Nephron (organoid): Measurements from ENCODE around the gene OAS3.

Experiments
- H3K27ac Mint-ChIP-seq, 3 experiments: 2 replicates each; pipeline ENCODE4 v1.8.0; 2020; ENCODE audit warnings: mixed read lengths in 3 of 3, mild to moderate bottlenecking in 2 of 3, moderate library complexity in 1 of 3
- H3K27me3 Mint-ChIP-seq: 2 replicates; pipeline ENCODE4 v1.8.0; 2021; ENCODE audit warnings: low read depth, mild to moderate bottlenecking, moderate library complexity, mixed read lengths
- H3K36me3 Mint-ChIP-seq: 2 replicates; pipeline ENCODE4 v1.8.0; 2020; ENCODE audit warnings: low read depth, mixed read lengths
- H3K4me1 Mint-ChIP-seq: 2 replicates; pipeline ENCODE4 v1.8.0; 2020; ENCODE audit warnings: mixed read lengths
- H3K4me3 Mint-ChIP-seq, 3 experiments: 2 replicates each; pipeline ENCODE4 v1.8.0; 2020; ENCODE audit warnings: mild to moderate bottlenecking in 3 of 3, mixed read lengths in 3 of 3, moderate library complexity in 2 of 3
- H3K9me3 Mint-ChIP-seq: 2 replicates; pipeline ENCODE4 v1.8.0; 2020; ENCODE audit warnings: mixed read lengths
- CTCF ChIP-seq, 3 experiments: fragments of 200-600 bp; sonication (generic); IDR thresholded peaks; one replicate each; pipeline ENCODE4 v1.5.0; 2021; ENCODE audit warnings: antibody characterized with exemption in 3 of 3; ENCODE audit not compliant: unreplicated experiment in 3 of 3

The OAS3 gene

GRCh38 chr12:112936927-112937326 lies 1.3 kb upstream of the OAS3 start:
- H3K4me3 Mint-ChIP-seq, result peak overlapping the region; percentile 12 to 54 (median 40)
- no peak overlapping the region for H3K27ac Mint-ChIP-seq
- no peaks in the 10 kb centered on the region for H3K4me1 Mint-ChIP-seq
- H3K9me3 Mint-ChIP-seq, result peaks cover 3% of the 10 kb centered on the region
- H3K27me3 Mint-ChIP-seq, result peaks cover 39% of the 10 kb centered on the region
- H3K36me3 Mint-ChIP-seq, result no peaks in the 10 kb centered on the region
- TF ChIP-seq CTCF (IDR thresholded peaks at IDR 0.05; ENCODE audit: unreplicated experiment in 3 of 3), result no peak

GRCh38 chr12:112938751-112939150 lies 477 bp downstream of the OAS3 start:
- H3K4me1 Mint-ChIP-seq, result no peaks in the 10 kb centered on the region
- peaks cover 3% of the 10 kb centered on the region for H3K9me3 Mint-ChIP-seq
- H3K27ac Mint-ChIP-seq, result no peak overlapping the region
- TF ChIP-seq CTCF (IDR thresholded peaks at IDR 0.05; ENCODE audit: unreplicated experiment in 3 of 3), result no peak
- peaks cover 32% of the 10 kb centered on the region for H3K27me3 Mint-ChIP-seq
- H3K4me3 Mint-ChIP-seq, result peak overlapping the region; percentile 77 to 86 (median 85)
- H3K36me3 Mint-ChIP-seq, result no peaks in the 10 kb centered on the region

- no peak for TF ChIP-seq CTCF (IDR thresholded peaks at IDR 0.05; ENCODE audit: unreplicated experiment in 3 of 3)
- no peaks in the 10 kb centered on the region for H3K4me1 Mint-ChIP-seq
- no peak overlapping the region for H3K27ac Mint-ChIP-seq
- H3K36me3 Mint-ChIP-seq, result no peaks in the 10 kb centered on the region
- H3K9me3 Mint-ChIP-seq, result peaks cover 3% of the 10 kb centered on the region
- H3K27me3 Mint-ChIP-seq, result peaks cover 37% of the 10 kb centered on the region
- H3K4me3 Mint-ChIP-seq, result peak overlapping the region; percentile 24 to 70 (median 50)
These were observed 1.6 kb downstream of the OAS3 start for GRCh38 chr12:112939761-112940381.

GRCh38 chr12:112941528-112942335 lies 3.5 kb downstream of the OAS3 start:
- H3K36me3 Mint-ChIP-seq, result no peaks in the 10 kb centered on the region
- TF ChIP-seq CTCF (IDR thresholded peaks at IDR 0.05; ENCODE audit: unreplicated experiment in 3 of 3), result no peak

GRCh38 chr12:112942572-112942971 lies 4.3 kb downstream of the OAS3 start:
- no peaks in the 10 kb centered on the region for H3K4me1 Mint-ChIP-seq

More at GRCh38 chr12:112941528-112942335, 3.5 kb downstream of the OAS3 start:
- peaks cover 35% of the 10 kb centered on the region for H3K27me3 Mint-ChIP-seq
- no peak overlapping the region for H3K4me3 Mint-ChIP-seq
- no peaks in the 10 kb centered on the region for H3K4me1 Mint-ChIP-seq
- H3K27ac Mint-ChIP-seq, result no peak overlapping the region
- no peaks in the 10 kb centered on the region for H3K9me3 Mint-ChIP-seq

More at GRCh38 chr12:112942572-112942971, 4.3 kb downstream of the OAS3 start:
- H3K36me3 Mint-ChIP-seq, result no peaks in the 10 kb centered on the region
- no peak overlapping the region for H3K27ac Mint-ChIP-seq
- TF ChIP-seq CTCF (IDR thresholded peaks at IDR 0.05; ENCODE audit: unreplicated experiment in 3 of 3), result no peak
- no peak overlapping the region for H3K4me3 Mint-ChIP-seq
- H3K27me3 Mint-ChIP-seq, result peaks cover 30% of the 10 kb centered on the region
- H3K9me3 Mint-ChIP-seq, result no peaks in the 10 kb centered on the region
